ENCODE data around the gene LTBP2. TPM values are rescaled to one million over a fixed set of nuclear protein-coding genes. Genes with fewer than 3 reads are reported as not detected.

LTBP2 gene
- total RNA-seq, 1 donor: 210 TPM

DNA sequence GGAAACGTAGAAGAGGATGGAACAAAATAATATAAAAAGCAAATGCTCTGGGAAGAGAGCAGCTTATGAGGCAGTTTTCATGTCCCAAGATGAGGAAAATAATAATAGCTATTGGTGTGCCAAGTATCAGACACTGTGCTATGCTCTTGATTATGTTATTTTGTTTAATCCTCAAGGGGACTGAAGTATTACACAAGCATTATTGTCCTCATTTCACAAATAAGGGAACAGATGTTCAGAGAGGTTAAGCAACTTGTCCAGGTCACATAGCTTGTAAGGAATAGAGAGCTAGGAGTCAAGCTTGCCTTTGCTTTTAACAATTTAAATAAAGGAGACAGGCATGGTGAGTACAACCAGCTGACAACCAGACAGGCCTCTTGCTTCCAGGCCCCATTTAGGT lies 26.9 kb upstream of the LTBP2 start:
- no peak overlapping the region for H3K4me3 ChIP-seq (ENCODE audit: low read depth, low read length)
- no peak for TF ChIP-seq CTCF (IDR thresholded peaks at IDR 0.05; ENCODE audit: insufficient read depth, low read depth, low read length)
- peak; percentile 80 for DNase-seq (ENCODE audit: low read depth)

DNA sequence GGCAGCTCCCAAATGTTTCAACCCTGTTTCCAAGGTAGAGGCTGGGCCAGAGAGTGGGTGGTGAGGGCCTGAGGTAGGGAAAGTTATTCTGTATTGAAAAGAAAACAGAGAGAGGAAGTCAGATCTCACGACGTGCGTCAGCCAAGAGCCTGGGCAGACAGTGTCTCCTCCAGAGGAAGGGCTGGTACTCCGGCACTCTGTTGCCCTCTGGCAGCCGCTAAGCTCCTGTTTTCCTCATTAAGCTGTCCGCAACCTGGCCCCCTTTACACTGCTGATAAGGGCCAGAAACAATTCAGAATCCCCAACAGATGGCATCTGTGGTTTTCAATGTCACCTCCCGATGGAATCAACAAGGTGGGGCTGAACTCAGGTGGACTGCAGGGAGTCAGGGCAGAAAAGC lies 26.0 kb upstream of the LTBP2 start:
- no peak overlapping the region for H3K4me3 ChIP-seq (ENCODE audit: low read depth, low read length)
- TF ChIP-seq CTCF (IDR thresholded peaks at IDR 0.05; ENCODE audit: insufficient read depth, low read depth, low read length): no peak
- no peak for DNase-seq (ENCODE audit: low read depth)

- DNase-seq (ENCODE audit: low read depth): no peak
- no peak overlapping the region for H3K4me3 ChIP-seq (ENCODE audit: low read depth, low read length)
- no peak for TF ChIP-seq CTCF (IDR thresholded peaks at IDR 0.05; ENCODE audit: insufficient read depth, low read depth, low read length)
Observed at GRCh38 chr14:74637178-74637550, 25.1 kb upstream of the LTBP2 start.

GRCh38 chr14:74636424-74637177 lies 24.6 kb upstream of the LTBP2 start:
- no peak overlapping the region for H3K4me3 ChIP-seq (ENCODE audit: low read depth, low read length)
- no peak for TF ChIP-seq CTCF (IDR thresholded peaks at IDR 0.05; ENCODE audit: insufficient read depth, low read depth, low read length)
- DNase-seq (ENCODE audit: low read depth): peak; percentile 52

- no peak for DNase-seq (ENCODE audit: low read depth)
- no peak overlapping the region for H3K4me3 ChIP-seq (ENCODE audit: low read depth, low read length)
- no peak for TF ChIP-seq CTCF (IDR thresholded peaks at IDR 0.05; ENCODE audit: insufficient read depth, low read depth, low read length)
Observed at GRCh38 chr14:74635847-74636246, 23.8 kb upstream of the LTBP2 start.

- H3K4me3 ChIP-seq (ENCODE audit: low read depth, low read length): no peak overlapping the region
- DNase-seq (ENCODE audit: low read depth): no peak
- no peak for TF ChIP-seq CTCF (IDR thresholded peaks at IDR 0.05; ENCODE audit: insufficient read depth, low read depth, low read length)
Observed at GRCh38 chr14:74634964-74635363, 22.9 kb upstream of the LTBP2 start.

DNA sequence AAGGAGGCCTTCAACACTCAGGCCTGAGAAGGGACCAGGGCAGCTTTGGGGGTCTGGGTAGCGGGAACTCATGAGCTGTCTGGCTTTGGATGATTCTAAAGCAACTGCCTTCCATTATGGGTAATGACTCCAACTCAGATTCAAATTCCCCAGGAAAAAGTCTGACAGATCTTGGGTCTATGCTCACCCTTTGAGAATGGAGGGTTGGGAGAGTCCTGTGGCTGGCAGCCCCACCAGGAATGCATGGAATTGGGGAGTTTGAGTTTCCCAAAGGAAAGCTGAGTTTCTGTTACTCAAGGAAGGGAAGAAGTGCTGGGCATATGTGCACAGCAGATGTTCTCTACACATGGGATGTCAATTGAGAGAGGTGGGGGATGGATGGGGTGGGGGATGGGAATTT lies 22.4 kb upstream of the LTBP2 start:
- no peak for TF ChIP-seq CTCF (IDR thresholded peaks at IDR 0.05; ENCODE audit: insufficient read depth, low read depth, low read length)
- H3K4me3 ChIP-seq (ENCODE audit: low read depth, low read length): no peak overlapping the region
- no peak for DNase-seq (ENCODE audit: low read depth)
